Caco-2 (cell line): Measurements from ENCODE around the gene GABRP. TPM values are rescaled to one million over a fixed set of nuclear protein-coding genes. Genes with fewer than 3 reads are reported as not detected.

ENCODE experiments used
- BruUV-seq: library from RNA; stranded (reverse); fragments of 400-500 nt; replicated peaks from 2 replicates; lab custom pipeline; 2021; lab: Mats Ljungman, UMichigan
- CTCF ChIA-PET: fragments of 300-600 bp; sonication (Branson Sonifier 250); formaldehyde crosslinking; loops from one replicate; lab custom pipeline; 2022; ENCODE audit warnings: antibody characterized with exemption; lab: Charles Lee
- POLR2A ChIA-PET: fragments of 300-600 bp; sonication (Branson Sonifier 250); formaldehyde crosslinking; loops from one replicate; lab custom pipeline; 2022; ENCODE audit warnings: antibody characterized with exemption; lab: Charles Lee
- DNase-seq, 2 experiments: peaks; one replicate each; pipeline versions ENCODE4 v3.0.0 to v3.0.0-alpha.2; 2020 to 2022
- H3K27me3 ChIP-seq: replicated peaks from 2 replicates; pipeline ENCODE4 v1.6.0; 2011; ENCODE audit warnings: low read length; ENCODE audit not compliant: control insufficient read depth, insufficient read depth
- H3K36me3 ChIP-seq: 2 replicates; pipeline ENCODE4 v1.5.1; 2011; ENCODE audit warnings: low read length; ENCODE audit not compliant: control insufficient read depth, insufficient read depth
- H3K4me1 ChIP-seq: fragments of 250-450 bp; sonication (Bioruptor Pico); 2 replicates; pipeline ENCODE4 v1.5.1; 2020; ENCODE audit warnings: mild to moderate bottlenecking
- H3K4me3 ChIP-seq: 2 replicates; pipeline ENCODE4 v1.5.1; 2011; ENCODE audit warnings: low read depth, mild to moderate bottlenecking, control low read depth, low read length
- H3K9me3 ChIP-seq: fragments of 250-450 bp; sonication (Bioruptor Pico); 2 replicates; pipeline ENCODE4 v1.5.1; 2020; ENCODE audit warnings: mild to moderate bottlenecking, moderate library complexity
- H3K27ac Mint-ChIP-seq: one replicate; pipeline ENCODE4 v1.8.0; 2022; ENCODE audit warnings: mixed read lengths; ENCODE audit not compliant: unreplicated experiment
- H3K27me3 Mint-ChIP-seq: one replicate; pipeline ENCODE4 v1.8.0; 2022; ENCODE audit warnings: mixed read lengths; ENCODE audit not compliant: insufficient read depth, unreplicated experiment
- H3K36me3 Mint-ChIP-seq: one replicate; pipeline ENCODE4 v1.8.0; 2022; ENCODE audit warnings: mild to moderate bottlenecking, mixed read lengths; ENCODE audit not compliant: insufficient read depth, unreplicated experiment
- H3K4me1 Mint-ChIP-seq: one replicate; pipeline ENCODE4 v1.8.0; 2022; ENCODE audit warnings: low read depth, mixed read lengths; ENCODE audit not compliant: unreplicated experiment
- H3K4me3 Mint-ChIP-seq: one replicate; pipeline ENCODE4 v1.8.0; 2022; ENCODE audit warnings: mild to moderate bottlenecking, moderate library complexity, mixed read lengths; ENCODE audit not compliant: unreplicated experiment
- H3K9me3 Mint-ChIP-seq: one replicate; pipeline ENCODE4 v1.8.0; 2022; ENCODE audit warnings: mixed read lengths; ENCODE audit not compliant: unreplicated experiment
- intact Hi-C: fragments of 100-400 bp; cut with micrococcal nuclease; formaldehyde crosslinking; loops from one replicate; pipeline ENCODE4 v1.10.0; 2022; ENCODE audit not compliant: unreplicated experiment
- total RNA-seq: library from RNA; stranded (reverse); gene quantifications from 2 replicates; pipeline ENCODE4 v1.2.3, GENCODE V29; 2022
- TF ChIP-seq, protein P1 (sequence below), 2 experiments: fragments of 200-600 bp in 1 of 2; IDR thresholded peaks; 1 replicate in 1 of 2; 2 replicates in 1 of 2; pipeline versions ENCODE4 v1.5.1 to v1.8.0; 2011 to 2022; ENCODE audit warnings: antibody characterized with exemption in 1 of 2, control low read depth in 1 of 2, inconsistent platforms in 1 of 2, low read depth in 1 of 2, low read length in 1 of 2, mild to moderate bottlenecking in 1 of 2, moderate library complexity in 1 of 2; ENCODE audit not compliant: insufficient read depth in 1 of 2, severe bottlenecking in 1 of 2, unreplicated experiment in 1 of 2

The GABRP gene
- total RNA-seq, 1 experiment from 2014 or later = 4.8 TPM

DNA sequence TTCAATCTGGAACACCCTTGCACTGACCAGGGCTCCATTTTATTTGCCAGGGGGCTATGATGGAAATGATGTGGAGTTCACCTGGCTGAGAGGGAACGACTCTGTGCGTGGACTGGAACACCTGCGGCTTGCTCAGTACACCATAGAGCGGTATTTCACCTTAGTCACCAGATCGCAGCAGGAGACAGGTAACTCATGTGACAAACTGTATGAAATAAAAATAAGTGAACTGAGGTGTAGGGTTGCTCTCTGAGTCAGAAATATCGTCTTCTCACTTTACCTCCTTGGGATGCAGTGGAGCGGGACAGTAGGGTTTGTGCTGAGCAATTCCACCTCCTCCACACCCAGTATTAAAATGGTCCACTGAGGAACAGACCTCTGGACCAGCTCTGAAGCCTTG, 22.1 kb downstream of the GABRP start:
- no peaks in the 10 kb centered on the region for H3K9me3 ChIP-seq
- H3K4me1 ChIP-seq = no peaks in the 10 kb centered on the region
- TF ChIP-seq, protein P1, sequence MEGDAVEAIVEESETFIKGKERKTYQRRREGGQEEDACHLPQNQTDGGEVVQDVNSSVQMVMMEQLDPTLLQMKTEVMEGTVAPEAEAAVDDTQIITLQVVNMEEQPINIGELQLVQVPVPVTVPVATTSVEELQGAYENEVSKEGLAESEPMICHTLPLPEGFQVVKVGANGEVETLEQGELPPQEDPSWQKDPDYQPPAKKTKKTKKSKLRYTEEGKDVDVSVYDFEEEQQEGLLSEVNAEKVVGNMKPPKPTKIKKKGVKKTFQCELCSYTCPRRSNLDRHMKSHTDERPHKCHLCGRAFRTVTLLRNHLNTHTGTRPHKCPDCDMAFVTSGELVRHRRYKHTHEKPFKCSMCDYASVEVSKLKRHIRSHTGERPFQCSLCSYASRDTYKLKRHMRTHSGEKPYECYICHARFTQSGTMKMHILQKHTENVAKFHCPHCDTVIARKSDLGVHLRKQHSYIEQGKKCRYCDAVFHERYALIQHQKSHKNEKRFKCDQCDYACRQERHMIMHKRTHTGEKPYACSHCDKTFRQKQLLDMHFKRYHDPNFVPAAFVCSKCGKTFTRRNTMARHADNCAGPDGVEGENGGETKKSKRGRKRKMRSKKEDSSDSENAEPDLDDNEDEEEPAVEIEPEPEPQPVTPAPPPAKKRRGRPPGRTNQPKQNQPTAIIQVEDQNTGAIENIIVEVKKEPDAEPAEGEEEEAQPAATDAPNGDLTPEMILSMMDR (IDR thresholded peaks at IDR 0.05; ENCODE audit: insufficient read depth in 1 of 2, low read depth in 1 of 2, low read length in 1 of 2, severe bottlenecking in 1 of 2, unreplicated experiment in 1 of 2) = no peak
- no peaks in the 10 kb centered on the region for H3K27me3 ChIP-seq
- H3K36me3 ChIP-seq = no peaks in the 10 kb centered on the region
- Mint-ChIP-seq H3K4me3 (no peak overlapping the region), H3K4me1 (no peaks in the 10 kb centered on the region), H3K27ac (no peak overlapping the region), H3K9me3 (no peaks in the 10 kb centered on the region), H3K36me3 (no peaks in the 10 kb centered on the region), H3K27me3 (peaks cover 12% of the 10 kb centered on the region)
- no TSS peak for BruUV-seq
- POLR2A ChIA-PET = no interaction called here
- CTCF ChIA-PET = no interaction called here
- no peak overlapping the region for H3K4me3 ChIP-seq
- intact Hi-C loops = loop anchor here (5.0 kb wide), 1 partner anchor 112 kb away; no protein-coding TSS in a partner anchor
- DNase-seq = no peak

DNA sequence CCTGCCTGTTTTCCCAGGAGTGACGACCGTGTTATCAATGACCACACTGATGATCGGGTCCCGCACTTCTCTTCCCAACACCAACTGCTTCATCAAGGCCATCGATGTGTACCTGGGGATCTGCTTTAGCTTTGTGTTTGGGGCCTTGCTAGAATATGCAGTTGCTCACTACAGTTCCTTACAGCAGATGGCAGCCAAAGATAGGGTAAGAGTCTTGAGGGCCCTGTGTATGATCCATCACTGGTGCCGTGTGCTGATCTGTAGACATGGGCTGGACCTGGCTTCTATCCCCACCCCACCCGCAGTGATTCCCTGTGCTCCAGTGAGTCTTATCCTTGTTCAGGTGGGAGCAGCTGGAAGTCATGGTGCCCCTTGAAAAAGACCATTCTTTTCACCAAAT, 26.0 kb downstream of the GABRP start:
- Histone ChIP-seq H3K27me3 (no peaks in the 10 kb centered on the region), H3K4me3 (no peak overlapping the region), H3K4me1 (no peaks in the 10 kb centered on the region), H3K36me3 (no peaks in the 10 kb centered on the region), H3K9me3 (no peaks in the 10 kb centered on the region)
- no peak overlapping the region for H3K27ac Mint-ChIP-seq
- intact Hi-C loops = loop anchor here (1.0 to 5.0 kb wide), 4 partner anchors 108 to 533 kb away; no protein-coding TSS in a partner anchor
- DNase-seq = peak; percentile 52 to 66
- peaks cover 6% of the 10 kb centered on the region for H3K27me3 Mint-ChIP-seq
- no peaks in the 10 kb centered on the region for H3K36me3 Mint-ChIP-seq
- ChIA-PET CTCF (interaction anchor here (0.6 to 1.4 kb wide), 4 partner anchors 23 to 398 kb away, joined by 3 to 5 read pairs (median 4); no protein-coding TSS in a partner anchor), POLR2A (no interaction called here)
- TF ChIP-seq, protein P1 (IDR thresholded peaks at IDR 0.05; ENCODE audit: insufficient read depth in 1 of 2, low read depth in 1 of 2, low read length in 1 of 2, severe bottlenecking in 1 of 2, unreplicated experiment in 1 of 2) = peak; percentile 48 to 67
- H3K4me3 Mint-ChIP-seq = no peak overlapping the region
- no peaks in the 10 kb centered on the region for H3K9me3 Mint-ChIP-seq
- BruUV-seq = no TSS peak
- H3K4me1 Mint-ChIP-seq = no peaks in the 10 kb centered on the region

DNA sequence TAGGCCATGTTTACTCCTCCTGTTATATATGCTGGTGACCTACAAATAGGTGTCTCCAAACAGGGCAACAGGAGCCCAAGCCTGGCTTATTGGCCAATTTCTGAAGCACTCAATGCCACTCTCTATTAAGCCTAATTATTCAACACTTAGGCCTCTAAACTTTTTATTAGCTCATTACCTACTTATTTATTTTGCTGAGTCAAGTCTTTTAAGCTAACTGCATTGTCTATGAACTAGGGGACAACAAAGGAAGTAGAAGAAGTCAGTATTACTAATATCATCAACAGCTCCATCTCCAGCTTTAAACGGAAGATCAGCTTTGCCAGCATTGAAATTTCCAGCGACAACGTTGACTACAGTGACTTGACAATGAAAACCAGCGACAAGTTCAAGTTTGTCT, 28.2 kb downstream of the GABRP start:
- no peak overlapping the region for H3K4me3 ChIP-seq
- no peaks in the 10 kb centered on the region for H3K36me3 ChIP-seq
- Mint-ChIP-seq H3K27me3 (peaks cover 2% of the 10 kb centered on the region), H3K27ac (no peak overlapping the region), H3K9me3 (no peaks in the 10 kb centered on the region), H3K36me3 (no peaks in the 10 kb centered on the region), H3K4me1 (no peaks in the 10 kb centered on the region), H3K4me3 (no peak overlapping the region)
- no peaks in the 10 kb centered on the region; the same call in 1 of the 2 replicates for H3K9me3 ChIP-seq
- no TSS peak for BruUV-seq
- no peak for DNase-seq
- no peaks in the 10 kb centered on the region for H3K4me1 ChIP-seq
- intact Hi-C loops = loop anchor here (1.0 kb wide), 1 partner anchor 21 kb away; no protein-coding TSS in a partner anchor
- TF ChIP-seq, protein P1 (IDR thresholded peaks at IDR 0.05; ENCODE audit: insufficient read depth in 1 of 2, low read depth in 1 of 2, low read length in 1 of 2, severe bottlenecking in 1 of 2, unreplicated experiment in 1 of 2) = no peak
- ChIA-PET CTCF (no interaction called here), POLR2A (no interaction called here)
- H3K27me3 ChIP-seq = no peaks in the 10 kb centered on the region
